C4-2B (cell line): Measurements from ENCODE around the gene CAPRIN1.

ENCODE experiments used
- ZFX ChIP-seq: fragments of 450-650 bp; IDR thresholded peaks from 2 replicates; pipeline ENCODE4 v1.6.1; 2017
- TF ChIP-seq, protein P1 (sequence below): fragments of 450-650 bp; conservative IDR thresholded peaks from 2 replicates; pipeline ENCODE4 v1.5.1; 2017; ENCODE audit warnings: mild to moderate bottlenecking

DNA sequence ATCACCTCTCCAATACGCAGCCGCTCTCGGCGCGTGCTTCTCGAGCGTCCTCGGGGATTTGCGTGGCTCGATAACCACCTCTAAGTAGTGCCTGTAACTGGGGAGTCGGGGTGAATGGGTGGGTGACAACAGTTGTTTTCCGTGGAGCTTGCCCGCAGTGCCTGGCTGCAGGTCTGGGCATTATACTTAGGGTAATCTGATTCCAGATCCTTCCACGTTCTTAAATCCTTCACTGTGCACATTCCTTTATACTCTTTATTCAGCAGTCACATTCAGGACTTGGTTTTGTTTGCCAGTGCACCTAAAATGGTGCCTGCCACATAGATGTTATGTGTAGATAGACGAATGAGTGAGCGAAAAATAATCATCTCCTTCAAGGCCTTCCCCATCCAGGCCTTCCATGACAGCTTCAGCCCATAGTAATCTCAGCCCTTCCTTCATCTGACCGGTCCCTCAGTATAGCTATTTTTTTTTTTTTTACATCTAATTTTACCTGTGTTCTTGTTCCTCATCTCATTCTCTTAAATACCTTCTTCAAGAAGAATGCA lies 54.5 kb downstream of the CAPRIN1 start:
- TF ChIP-seq, protein P1, sequence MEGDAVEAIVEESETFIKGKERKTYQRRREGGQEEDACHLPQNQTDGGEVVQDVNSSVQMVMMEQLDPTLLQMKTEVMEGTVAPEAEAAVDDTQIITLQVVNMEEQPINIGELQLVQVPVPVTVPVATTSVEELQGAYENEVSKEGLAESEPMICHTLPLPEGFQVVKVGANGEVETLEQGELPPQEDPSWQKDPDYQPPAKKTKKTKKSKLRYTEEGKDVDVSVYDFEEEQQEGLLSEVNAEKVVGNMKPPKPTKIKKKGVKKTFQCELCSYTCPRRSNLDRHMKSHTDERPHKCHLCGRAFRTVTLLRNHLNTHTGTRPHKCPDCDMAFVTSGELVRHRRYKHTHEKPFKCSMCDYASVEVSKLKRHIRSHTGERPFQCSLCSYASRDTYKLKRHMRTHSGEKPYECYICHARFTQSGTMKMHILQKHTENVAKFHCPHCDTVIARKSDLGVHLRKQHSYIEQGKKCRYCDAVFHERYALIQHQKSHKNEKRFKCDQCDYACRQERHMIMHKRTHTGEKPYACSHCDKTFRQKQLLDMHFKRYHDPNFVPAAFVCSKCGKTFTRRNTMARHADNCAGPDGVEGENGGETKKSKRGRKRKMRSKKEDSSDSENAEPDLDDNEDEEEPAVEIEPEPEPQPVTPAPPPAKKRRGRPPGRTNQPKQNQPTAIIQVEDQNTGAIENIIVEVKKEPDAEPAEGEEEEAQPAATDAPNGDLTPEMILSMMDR = no peak
- TF ChIP-seq ZFX = 0 out of 2 replicates have a peak, but pooled peaks have one; percentile 28
